NCI-H2227 (cell line): ENCODE data around the gene ADGRF5.
A peak's percentile ranks its signal among the peaks of the same experiment; 100 is the strongest.
"Not testable (repeated sequence)": the region's sequence is repeated elsewhere in the genome, so short reads cannot be mapped to it uniquely, and the experiment has no call there.

Experiments
- DNase-seq: peaks from one replicate; lab custom pipeline; 2025; ENCODE audit not compliant: unreplicated experiment; lab: John Stamatoyannopoulos, UW

The ADGRF5 gene

GRCh38 chr6:46895930-46896329, 25.8 kb downstream of the ADGRF5 start:
- no peak for DNase-seq

- DNase-seq: no peak
Measured at GRCh38 chr6:46894433-46894832, 27.3 kb downstream of the ADGRF5 start.

DNA sequence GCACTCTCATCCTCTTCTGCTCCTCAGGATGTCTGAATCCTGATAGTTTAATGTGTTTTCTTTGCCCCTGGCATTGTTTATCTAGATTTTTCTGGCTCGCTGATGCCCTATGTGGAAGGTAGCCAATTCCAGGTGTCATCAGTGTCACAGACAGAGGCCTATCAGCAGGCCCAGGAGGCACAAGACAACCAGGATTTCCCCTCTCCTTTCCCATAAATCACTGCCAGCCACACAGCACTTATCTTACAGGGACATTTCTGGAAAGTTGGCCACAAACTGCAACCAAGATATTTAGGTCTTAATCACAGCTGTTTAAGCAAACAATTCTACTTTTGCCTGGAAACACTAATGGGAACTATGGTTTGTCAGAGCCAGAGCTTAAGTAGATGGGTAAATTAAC, 28.1 kb downstream of the ADGRF5 start:
- DNase-seq: no peak

DNA sequence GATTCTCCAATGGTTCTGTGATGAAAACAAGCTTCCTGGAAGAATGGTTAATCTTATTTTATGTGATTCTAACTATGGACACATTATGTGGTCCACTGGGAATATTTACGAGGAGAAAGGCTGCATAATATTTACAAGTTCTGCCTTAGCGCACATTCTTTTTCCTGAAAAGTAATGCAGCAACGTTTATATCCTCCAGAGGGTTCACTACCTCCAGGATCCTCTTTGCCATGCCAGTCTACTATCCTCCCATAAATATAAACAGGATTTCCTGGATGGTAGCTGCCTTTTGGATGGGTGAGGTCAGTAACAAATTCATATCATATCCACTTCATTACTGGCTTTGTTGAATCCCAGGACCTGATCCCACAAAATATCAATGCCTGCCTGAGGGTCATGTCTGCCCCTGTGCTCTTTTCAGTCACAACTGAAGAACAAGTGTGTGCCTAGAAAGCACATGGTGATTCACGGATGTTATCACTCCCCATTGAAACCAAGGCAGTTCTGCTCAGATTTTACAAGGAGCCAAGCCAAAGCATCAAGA, 30.4 kb downstream of the ADGRF5 start:
- no peak for DNase-seq

DNA sequence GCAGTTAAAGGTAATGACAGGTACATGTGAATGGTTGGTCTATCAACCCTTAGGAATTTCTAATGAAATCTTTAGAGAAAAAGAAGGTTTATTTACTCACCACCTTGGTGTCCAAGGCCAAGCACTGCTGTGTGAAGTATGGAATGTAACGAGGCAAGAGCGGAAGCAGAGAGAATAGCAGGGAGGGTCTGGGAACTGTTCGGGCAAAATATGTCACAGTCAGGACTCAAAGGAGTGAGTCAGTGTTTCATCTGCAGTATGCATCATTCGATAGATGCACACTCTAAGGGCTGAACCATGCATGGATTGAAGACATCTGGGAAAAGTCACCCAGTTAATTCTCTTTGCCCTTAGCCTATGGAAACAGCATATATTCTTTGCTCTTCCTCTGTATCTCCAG, 33.2 kb downstream of the ADGRF5 start:
- no peak for DNase-seq

DNA sequence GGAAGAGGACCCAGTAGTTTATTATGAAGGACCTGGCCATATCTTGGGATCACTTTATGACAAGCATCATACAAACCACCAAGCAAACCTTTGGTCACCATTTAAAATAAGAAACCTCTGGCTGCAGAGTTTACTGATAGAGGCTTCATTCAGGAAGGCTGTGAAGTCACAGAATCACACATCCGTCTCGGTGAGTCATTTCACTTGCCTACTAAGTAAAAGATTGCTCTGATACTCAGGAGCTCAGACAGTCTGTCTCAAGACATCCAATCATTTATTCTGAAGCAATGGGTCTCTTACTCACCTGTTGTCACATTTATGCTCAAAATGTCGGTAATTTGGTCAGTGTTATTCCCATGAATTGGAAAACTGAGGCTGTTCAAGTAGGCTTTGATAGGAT, 33.7 kb downstream of the ADGRF5 start:
- DNase-seq: no peak

DNA sequence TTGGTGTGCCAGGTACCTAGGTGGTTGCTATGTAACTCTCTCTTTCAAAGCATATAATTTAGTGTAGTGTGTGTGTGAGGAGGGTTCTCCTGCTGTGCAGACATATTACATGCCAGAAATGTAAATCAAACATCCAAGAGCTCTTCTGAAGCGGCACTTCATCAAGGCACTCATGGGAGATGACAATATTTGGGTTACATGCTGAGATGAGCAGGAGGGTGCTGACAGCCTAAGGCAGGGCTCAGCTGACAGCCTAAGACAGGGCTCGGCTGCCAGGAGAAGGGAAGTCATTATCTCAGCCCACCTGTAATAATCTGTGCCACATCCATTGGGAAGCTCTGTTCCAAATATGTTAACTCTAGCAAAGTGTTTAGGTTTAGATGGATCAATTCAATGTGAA, 39.1 kb downstream of the ADGRF5 start:
- DNase-seq: no peak

DNA sequence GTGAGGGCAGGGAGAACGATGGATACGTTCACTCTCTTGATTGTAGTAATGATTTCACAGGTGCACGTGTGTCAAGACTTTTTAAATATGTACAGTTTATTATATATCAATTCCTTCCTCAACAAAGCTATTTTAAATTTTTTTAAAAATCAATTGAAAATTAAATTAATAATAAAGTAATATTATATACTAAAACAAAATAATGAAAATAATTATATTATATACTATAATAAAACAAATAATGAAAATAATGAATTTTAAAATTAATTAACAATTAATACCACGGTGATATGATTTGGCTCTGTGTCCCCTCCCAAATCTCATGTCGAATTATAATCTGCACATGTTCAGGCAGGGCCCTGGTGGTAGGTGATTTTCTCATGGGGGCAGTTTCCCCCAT, 42.7 kb downstream of the ADGRF5 start:
- no peak for DNase-seq

- DNase-seq: no peak
Measured at GRCh38 chr6:46876126-46876525, 45.6 kb downstream of the ADGRF5 start.

- DNase-seq: no peak
Measured at GRCh38 chr6:46867411-46867810, 54.3 kb downstream of the ADGRF5 start.

DNA sequence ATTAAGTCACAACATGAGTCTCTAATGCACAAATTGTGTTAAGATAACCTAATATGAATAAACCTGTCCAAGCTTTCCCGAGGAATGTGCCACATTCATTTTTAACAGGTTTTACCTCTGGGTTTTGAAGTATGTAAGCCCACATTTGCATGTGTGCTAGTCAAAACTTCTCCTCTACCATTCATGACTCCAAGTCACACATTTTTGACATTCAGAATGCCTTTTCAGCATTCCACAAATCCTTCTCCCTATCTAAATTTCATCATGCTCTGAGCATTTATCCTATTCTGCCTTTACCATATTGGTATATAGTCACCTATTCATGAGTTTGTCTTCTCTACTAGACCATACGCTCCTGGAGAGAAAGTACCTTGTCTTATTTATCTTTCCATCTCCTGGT, 56.5 kb downstream of the ADGRF5 start:
- DNase-seq: no peak

GRCh38 chr6:46863791-46864190, 57.9 kb downstream of the ADGRF5 start:
- no peak for DNase-seq

GRCh38 chr6:46862381-46862780, 59.4 kb downstream of the ADGRF5 start:
- DNase-seq: no peak

DNA sequence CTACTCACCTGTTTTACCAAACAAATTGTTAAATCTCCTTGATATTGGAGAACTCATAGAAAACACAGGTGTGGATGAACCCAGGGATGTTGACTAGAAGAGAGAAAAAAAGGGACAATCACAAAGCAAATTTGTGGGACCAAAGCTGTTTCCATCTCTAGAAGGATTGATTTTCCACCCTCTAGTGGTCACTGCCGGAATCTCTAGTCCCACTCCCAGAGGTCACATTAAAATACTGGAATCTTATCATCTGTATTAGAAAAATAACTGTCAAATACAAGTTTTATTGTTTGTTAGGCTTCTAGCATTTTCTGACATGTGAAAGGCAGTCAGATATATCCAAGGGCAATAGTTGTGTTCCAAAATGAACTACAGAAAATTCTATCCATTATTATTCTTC, 65.8 kb downstream of the ADGRF5 start:
- DNase-seq: peak; percentile 1

DNA sequence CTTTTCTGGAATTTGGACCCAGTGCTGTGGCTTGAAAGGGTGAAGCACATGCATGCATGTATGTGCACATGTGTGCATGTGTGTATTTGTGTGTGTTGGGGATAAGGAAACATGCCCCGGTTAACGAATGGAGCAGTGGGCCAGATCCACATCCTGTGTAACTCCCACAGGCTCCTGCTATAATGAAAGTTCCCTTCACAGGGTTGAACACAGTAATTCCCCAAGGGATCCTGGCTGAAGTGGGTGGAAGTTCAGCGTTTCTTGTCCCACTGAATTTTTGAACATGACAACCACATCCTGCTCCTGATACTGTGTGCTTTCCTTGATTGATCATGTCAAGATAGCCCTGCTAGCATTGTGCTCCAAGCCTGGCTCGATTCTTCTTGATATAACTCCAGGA, 70.2 kb downstream of the ADGRF5 start:
- DNase-seq: not testable (repeated sequence)

- no peak for DNase-seq
Measured at GRCh38 chr6:46850792-46851191, 70.9 kb downstream of the ADGRF5 start.

DNA sequence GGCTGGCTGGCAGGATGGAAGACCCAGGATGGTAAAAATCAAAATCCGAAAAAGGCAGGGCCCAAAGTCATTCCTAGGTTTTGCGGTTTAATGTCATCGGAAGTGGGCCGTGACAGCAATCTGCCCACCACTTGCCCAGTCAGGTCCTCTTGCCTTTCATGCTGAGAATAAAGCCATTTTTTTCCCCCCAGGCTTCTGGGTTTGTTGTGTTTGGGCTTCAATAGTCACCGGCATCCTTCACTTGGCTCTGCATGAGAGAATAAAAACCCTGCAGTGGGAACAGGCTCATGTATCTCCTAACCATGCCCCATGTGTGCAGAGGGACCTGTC, 72.4 kb downstream of the ADGRF5 start:
- no peak for DNase-seq

- peak; percentile 79 for DNase-seq
Measured at GRCh38 chr6:46848684-46849360, 72.9 kb downstream of the ADGRF5 start.

DNA sequence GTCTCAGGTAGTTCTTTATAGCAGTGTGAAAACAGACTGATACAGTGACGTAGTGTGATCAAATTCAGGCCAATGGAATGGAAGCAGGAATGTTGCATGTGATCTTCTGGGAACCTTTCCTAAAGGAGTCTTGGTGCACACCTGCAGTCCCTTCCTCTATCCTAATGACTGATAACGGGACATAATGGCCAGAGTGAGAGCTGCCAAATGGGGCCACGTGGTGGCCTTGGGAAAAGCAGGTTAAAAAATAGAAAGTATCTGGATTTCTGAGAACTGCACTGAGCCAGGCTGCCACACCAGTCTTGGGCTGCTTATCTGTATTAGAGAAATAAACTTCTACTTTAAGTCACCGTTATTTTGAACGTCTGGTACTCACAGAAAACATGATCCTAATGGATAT, 76.6 kb downstream of the ADGRF5 start:
- no peak for DNase-seq

GRCh38 chr6:46842252-46842846, 79.4 kb downstream of the ADGRF5 start:
- DNase-seq: not testable (repeated sequence)

GRCh38 chr6:46838033-46838432, 83.7 kb downstream of the ADGRF5 start:
- no peak for DNase-seq

GRCh38 chr6:46834991-46835390, 86.7 kb downstream of the ADGRF5 start:
- DNase-seq: not testable (repeated sequence)
